IMR-90 (cell line): ENCODE results near the gene RGR.

Experiments used
- BHLHE40 ChIP-seq: fragments of 150-350 bp; IDR thresholded peaks from 2 replicates; pipeline ENCODE4 v1.6.1; 2016; ENCODE audit warnings: mild to moderate bottlenecking, low read depth, low read length
- CTCF ChIP-seq: conservative IDR thresholded peaks from 2 replicates; pipeline ENCODE4 v1.5.1; 2012; ENCODE audit warnings: mild to moderate bottlenecking, low read depth, low read length, improper control_type of control experiment
- MAZ ChIP-seq: IDR thresholded peaks from 2 replicates; pipeline ENCODE4 v1.6.1; 2012; ENCODE audit warnings: low read depth, mild to moderate bottlenecking, low read length, improper control_type of control experiment, moderate library complexity, borderline replicate concordance
- MXI1 ChIP-seq: IDR thresholded peaks from 2 replicates; pipeline ENCODE4 v1.6.1; 2012; ENCODE audit warnings: low read depth, mild to moderate bottlenecking, low read length, moderate library complexity, borderline replicate concordance
- SMC3 ChIP-seq: fragments of 150-350 bp; IDR thresholded peaks from 2 replicates; pipeline ENCODE4 v1.6.1; 2016; ENCODE audit warnings: low read depth, mild to moderate bottlenecking, antibody characterized with exemption, low read length, moderate library complexity
- TF ChIP-seq, protein P1 (sequence below): fragments of 150-350 bp; IDR thresholded peaks from 2 replicates; pipeline ENCODE4 v1.6.1; 2017; ENCODE audit warnings: mild to moderate bottlenecking, antibody characterized with exemption, low read length, low read depth

DNA sequence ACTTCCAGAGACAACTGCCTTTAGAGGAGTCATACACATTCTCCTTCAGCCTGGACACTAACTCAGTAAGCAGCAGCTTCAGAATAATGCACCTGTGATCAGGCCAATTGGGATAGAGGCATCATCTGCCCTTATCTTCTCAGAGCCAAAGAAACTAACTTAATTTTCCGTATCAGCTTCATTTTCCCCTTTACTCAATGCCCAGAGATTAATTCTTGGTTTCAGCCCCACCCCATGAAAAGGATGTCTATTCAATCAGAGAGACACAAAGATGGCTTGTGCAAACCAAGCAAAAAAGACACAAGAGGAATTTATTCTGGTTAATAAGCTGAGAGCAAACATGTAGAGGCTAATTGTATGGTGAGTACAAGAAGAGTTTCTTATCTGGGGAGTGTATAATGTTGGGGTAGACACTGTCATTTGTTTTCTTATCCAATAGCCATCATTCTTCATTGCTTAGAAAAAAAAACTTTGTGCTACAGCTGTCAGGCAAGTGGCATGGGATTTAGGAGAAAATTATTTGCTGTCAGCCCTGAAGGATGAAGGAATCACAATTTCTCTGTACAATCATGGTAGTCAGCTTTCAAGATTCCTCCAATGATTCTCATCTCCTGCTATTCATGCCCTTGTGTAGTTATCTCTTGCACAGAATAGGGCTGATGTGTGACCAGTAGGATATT is 44.8 kb downstream of the RGR start:
- TF ChIP-seq CTCF (no peak), BHLHE40 (no peak), SMC3 (no peak), MAZ (no peak), MXI1 (no peak)
- TF ChIP-seq, protein P1, sequence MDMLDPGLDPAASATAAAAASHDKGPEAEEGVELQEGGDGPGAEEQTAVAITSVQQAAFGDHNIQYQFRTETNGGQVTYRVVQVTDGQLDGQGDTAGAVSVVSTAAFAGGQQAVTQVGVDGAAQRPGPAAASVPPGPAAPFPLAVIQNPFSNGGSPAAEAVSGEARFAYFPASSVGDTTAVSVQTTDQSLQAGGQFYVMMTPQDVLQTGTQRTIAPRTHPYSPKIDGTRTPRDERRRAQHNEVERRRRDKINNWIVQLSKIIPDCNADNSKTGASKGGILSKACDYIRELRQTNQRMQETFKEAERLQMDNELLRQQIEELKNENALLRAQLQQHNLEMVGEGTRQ, result no peak
